Neural progenitor cell (in vitro differentiated cells): Measurements from ENCODE around the gene GPRC6A.

Experiments used
- CTCF ChIP-seq: fragments of 200-600 bp; sonication (generic); IDR thresholded peaks from 2 replicates; pipeline ENCODE4 v1.5.1; 2017; ENCODE audit warnings: antibody characterized with exemption, mild to moderate bottlenecking
- EZH2 ChIP-seq: fragments of 200-600 bp; sonication (generic); IDR thresholded peaks from 2 replicates; pipeline ENCODE4 v1.6.1; 2017; ENCODE audit warnings: antibody characterized with exemption, mild to moderate bottlenecking, moderate library complexity

GRCh38 chr6:116842459-116842858 is 13.6 kb upstream of the GPRC6A start:
- no peak for TF ChIP-seq CTCF
- no peak for TF ChIP-seq EZH2
